Liver (tissue), 3 donors: ENCODE data around the gene TBX19.

ENCODE experiments used
- EGR1 ChIP-seq, 2 donors: IDR thresholded peaks; 2 replicates each; pipeline ENCODE4 v1.6.1; 2016 to 2018; ENCODE audit warnings: antibody characterized with exemption in 2 of 2, low read depth in 2 of 2
- FOXA1 ChIP-seq: IDR thresholded peaks from 2 replicates; pipeline ENCODE4 v1.6.1; 2016; ENCODE audit warnings: antibody characterized with exemption
- GABPA ChIP-seq, 2 donors: IDR thresholded peaks in 1 of 2; conservative IDR thresholded peaks in 1 of 2; 2 replicates each; pipeline ENCODE4 v1.6.1; 2016; ENCODE audit warnings: antibody characterized with exemption in 2 of 2, mild to moderate bottlenecking in 1 of 2, moderate library complexity in 1 of 2
- JUND ChIP-seq, 2 donors: IDR thresholded peaks; 2 replicates each; pipeline ENCODE4 v1.6.1; 2016; ENCODE audit warnings: antibody characterized with exemption in 2 of 2
- RAD21 ChIP-seq, 2 donors: IDR thresholded peaks; 2 replicates each; pipeline ENCODE4 v1.6.1; 2016; ENCODE audit warnings: antibody characterized with exemption in 2 of 2, mild to moderate bottlenecking in 2 of 2
- SP1 ChIP-seq: IDR thresholded peaks from 2 replicates; pipeline ENCODE4 v1.6.1; 2018; ENCODE audit warnings: antibody characterized with exemption, mild to moderate bottlenecking
- TAF1 ChIP-seq: conservative IDR thresholded peaks from 2 replicates; pipeline ENCODE4 v1.6.1; 2016; ENCODE audit warnings: antibody characterized with exemption, mild to moderate bottlenecking
- YY1 ChIP-seq: IDR thresholded peaks from 2 replicates; pipeline ENCODE4 v1.6.1; 2016; ENCODE audit warnings: antibody characterized with exemption, mild to moderate bottlenecking
- TF ChIP-seq, protein P1 (sequence below): fragments of 150-350 bp; IDR thresholded peaks from 2 replicates; pipeline ENCODE4 v1.5.1; 2017; ENCODE audit warnings: improper control_type of control experiment, low read depth, low read length; ENCODE audit not compliant: missing input control
- TF ChIP-seq, protein P2 (sequence below): IDR thresholded peaks from 2 replicates; pipeline ENCODE4 v1.6.1; 2016; ENCODE audit warnings: antibody characterized with exemption, mild to moderate bottlenecking
- TF ChIP-seq, protein P3 (sequence below): IDR thresholded peaks from 2 replicates; pipeline ENCODE4 v1.6.1; 2016; ENCODE audit warnings: antibody characterized with exemption
- TF ChIP-seq, protein P4 (sequence below): IDR thresholded peaks from 2 replicates; pipeline ENCODE4 v1.6.1; 2016; ENCODE audit warnings: antibody characterized with exemption
- donor health status: healthy.
- donor health status: healthy.

DNA sequence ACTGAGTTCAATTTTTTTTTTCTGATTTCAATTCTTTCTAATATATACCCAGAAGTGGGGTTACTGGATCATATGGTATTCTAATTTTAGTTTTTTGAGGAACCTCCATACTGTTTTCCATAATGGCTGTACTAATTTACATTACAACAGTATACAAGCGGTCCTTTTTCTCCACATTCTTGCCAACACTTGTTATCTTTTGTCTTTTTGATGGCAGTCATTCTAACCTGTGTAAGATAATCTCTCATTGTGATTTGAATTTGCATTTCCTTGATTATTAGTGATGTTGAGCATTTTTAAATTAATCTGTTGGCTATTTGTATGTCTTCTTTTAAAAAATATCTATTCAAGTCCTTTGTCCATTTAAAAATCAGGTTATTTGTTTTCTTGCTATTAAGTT is 21.1 kb upstream of the TBX19 start:
- TF ChIP-seq, protein P1, sequence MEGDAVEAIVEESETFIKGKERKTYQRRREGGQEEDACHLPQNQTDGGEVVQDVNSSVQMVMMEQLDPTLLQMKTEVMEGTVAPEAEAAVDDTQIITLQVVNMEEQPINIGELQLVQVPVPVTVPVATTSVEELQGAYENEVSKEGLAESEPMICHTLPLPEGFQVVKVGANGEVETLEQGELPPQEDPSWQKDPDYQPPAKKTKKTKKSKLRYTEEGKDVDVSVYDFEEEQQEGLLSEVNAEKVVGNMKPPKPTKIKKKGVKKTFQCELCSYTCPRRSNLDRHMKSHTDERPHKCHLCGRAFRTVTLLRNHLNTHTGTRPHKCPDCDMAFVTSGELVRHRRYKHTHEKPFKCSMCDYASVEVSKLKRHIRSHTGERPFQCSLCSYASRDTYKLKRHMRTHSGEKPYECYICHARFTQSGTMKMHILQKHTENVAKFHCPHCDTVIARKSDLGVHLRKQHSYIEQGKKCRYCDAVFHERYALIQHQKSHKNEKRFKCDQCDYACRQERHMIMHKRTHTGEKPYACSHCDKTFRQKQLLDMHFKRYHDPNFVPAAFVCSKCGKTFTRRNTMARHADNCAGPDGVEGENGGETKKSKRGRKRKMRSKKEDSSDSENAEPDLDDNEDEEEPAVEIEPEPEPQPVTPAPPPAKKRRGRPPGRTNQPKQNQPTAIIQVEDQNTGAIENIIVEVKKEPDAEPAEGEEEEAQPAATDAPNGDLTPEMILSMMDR = no peak
- TF ChIP-seq, protein P2, sequence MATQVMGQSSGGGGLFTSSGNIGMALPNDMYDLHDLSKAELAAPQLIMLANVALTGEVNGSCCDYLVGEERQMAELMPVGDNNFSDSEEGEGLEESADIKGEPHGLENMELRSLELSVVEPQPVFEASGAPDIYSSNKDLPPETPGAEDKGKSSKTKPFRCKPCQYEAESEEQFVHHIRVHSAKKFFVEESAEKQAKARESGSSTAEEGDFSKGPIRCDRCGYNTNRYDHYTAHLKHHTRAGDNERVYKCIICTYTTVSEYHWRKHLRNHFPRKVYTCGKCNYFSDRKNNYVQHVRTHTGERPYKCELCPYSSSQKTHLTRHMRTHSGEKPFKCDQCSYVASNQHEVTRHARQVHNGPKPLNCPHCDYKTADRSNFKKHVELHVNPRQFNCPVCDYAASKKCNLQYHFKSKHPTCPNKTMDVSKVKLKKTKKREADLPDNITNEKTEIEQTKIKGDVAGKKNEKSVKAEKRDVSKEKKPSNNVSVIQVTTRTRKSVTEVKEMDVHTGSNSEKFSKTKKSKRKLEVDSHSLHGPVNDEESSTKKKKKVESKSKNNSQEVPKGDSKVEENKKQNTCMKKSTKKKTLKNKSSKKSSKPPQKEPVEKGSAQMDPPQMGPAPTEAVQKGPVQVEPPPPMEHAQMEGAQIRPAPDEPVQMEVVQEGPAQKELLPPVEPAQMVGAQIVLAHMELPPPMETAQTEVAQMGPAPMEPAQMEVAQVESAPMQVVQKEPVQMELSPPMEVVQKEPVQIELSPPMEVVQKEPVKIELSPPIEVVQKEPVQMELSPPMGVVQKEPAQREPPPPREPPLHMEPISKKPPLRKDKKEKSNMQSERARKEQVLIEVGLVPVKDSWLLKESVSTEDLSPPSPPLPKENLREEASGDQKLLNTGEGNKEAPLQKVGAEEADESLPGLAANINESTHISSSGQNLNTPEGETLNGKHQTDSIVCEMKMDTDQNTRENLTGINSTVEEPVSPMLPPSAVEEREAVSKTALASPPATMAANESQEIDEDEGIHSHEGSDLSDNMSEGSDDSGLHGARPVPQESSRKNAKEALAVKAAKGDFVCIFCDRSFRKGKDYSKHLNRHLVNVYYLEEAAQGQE = no peak
- TF ChIP-seq, protein P3, sequence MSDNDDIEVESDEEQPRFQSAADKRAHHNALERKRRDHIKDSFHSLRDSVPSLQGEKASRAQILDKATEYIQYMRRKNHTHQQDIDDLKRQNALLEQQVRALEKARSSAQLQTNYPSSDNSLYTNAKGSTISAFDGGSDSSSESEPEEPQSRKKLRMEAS = no peak
- TF ChIP-seq YY1 (no peak), GABPA (IDR thresholded peaks at IDR 0.05 in 1 of 2, conservative IDR thresholded peaks at IDR 0.05 in 1 of 2) (no peak), TAF1 (no peak), EGR1 (IDR thresholded peaks at IDR 0.05; ENCODE audit: low read depth in 2 of 2) (no peak), FOXA1 (no peak), SP1 (no peak), RAD21 (IDR thresholded peaks at IDR 0.05) (no peak), JUND (IDR thresholded peaks at IDR 0.05) (no peak)
- TF ChIP-seq, protein P4, sequence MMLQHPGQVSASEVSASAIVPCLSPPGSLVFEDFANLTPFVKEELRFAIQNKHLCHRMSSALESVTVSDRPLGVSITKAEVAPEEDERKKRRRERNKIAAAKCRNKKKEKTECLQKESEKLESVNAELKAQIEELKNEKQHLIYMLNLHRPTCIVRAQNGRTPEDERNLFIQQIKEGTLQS = no peak
